GM21825 (cell line): Measurements from ENCODE around the gene FBXL7.

Experiments used
- ATAC-seq: cut with Tn5 transposase; IDR thresholded peaks from one replicate; pipeline ENCODE4 v1.9.1; 2021; ENCODE audit warnings: mild to moderate bottlenecking, moderate library complexity; ENCODE audit not compliant: unreplicated experiment

The FBXL7 gene

DNA sequence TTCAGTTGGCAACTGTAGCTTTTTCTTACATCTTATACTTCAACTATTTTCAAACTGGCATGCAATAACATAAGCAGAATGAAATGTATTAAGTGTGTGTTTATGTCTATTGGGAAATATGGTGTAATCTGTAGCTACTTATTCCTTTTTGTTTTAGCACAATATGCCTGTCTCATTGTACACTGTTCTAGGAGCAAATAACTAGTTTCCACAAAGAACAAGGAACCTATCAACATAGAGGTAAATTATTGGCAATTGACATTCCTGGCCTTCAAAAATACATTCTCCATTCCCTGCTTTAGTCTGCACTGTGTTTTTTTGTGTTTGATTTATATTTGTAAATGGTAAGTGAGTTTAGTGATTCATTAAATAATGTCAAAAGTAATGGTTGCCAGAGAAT lies 75.7 kb downstream of the FBXL7 start:
- ATAC-seq = no peak

DNA sequence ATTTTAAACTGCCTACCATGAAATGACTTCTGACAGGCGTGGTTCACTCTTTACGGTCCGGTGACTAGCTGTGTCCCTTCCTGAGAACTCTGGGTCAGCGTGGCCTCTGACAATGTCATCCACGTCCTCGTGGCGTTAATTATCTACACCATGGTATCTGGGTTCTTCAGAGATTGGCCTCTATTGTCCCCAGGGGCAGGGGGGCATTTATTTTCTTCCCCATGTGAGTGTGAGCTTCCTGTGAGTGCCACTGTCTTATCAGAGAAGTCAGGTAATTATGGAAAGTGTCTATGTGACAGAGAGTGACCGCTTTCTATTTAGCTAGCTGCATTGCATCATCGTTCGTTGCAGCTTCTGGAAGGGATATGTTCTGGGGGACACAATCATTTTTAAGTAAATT lies 77.2 kb downstream of the FBXL7 start:
- no peak for ATAC-seq

DNA sequence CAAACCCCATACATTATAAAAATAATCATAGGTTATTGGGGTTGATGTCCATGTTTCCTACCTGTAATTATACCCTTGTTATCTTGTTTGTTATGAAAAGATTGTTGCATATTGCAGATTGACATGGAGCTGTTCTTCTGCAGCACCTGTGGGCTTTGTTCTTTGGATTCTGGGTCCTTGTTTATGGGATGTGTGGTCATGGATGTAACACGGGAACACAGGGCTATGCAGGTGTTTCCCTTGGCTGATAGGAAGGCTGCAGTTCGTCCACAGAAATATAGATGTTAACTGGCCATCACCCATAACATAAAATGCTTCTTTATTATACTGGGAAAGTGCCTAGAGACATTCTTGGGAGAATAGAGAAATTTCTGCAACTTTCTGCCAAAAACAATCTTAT lies 77.9 kb downstream of the FBXL7 start:
- no peak for ATAC-seq

DNA sequence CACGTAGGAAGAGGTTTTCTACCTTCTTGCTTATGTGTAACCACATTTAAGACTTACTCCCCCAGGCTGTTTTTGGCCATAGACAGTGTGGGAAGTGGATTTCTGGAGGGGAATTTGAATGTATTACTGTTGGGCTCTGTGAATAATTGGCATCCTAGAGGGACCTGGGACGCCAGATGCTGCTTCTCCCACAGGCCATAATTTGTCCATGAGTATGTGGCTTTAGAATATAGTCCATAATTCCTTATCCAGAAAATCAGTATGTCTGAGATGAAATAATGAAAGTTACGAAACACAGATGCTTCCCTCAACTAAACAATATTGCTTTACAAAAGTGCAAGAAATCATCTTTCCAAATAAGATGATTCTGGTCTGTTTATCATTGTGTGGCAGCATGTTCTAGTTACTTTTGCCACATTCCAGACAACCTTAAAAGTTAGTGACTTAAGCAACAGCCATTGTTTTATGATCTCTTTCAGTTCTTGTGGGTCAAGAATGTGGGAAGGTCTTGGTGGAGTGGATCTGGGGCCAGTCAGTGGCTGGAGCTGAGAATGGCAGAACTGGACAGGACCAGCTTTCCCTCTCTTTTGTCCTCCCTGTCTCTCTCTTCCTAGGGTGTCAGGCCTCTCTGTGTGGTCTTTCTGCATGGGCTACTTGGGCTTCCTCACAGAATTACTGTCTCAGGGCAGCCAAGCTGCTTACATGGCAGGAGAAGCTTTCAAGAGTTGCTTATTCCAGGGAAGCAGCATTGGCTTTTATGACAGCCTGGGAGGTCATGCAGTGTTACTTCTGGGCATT lies 79.4 kb downstream of the FBXL7 start:
- no peak for ATAC-seq

DNA sequence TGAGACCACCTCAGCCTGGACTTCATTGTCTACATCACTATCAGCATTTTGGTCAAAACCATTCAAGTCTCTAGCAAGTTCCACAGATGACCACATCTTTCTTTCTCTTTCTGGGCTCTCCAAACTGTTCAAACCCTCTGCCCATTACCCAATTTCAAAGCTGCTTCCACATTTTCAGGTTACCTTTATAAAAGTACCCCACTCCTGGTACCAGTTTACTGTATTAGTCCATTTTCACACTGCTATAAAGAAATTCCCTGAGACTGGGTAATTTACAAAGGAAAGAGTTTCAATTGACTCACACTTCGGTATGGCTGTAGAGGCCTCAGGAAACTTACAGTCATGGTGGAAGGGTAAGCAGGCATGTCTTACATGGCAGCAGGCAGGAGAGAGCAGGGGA lies 84.5 kb downstream of the FBXL7 start:
- no peak for ATAC-seq

DNA sequence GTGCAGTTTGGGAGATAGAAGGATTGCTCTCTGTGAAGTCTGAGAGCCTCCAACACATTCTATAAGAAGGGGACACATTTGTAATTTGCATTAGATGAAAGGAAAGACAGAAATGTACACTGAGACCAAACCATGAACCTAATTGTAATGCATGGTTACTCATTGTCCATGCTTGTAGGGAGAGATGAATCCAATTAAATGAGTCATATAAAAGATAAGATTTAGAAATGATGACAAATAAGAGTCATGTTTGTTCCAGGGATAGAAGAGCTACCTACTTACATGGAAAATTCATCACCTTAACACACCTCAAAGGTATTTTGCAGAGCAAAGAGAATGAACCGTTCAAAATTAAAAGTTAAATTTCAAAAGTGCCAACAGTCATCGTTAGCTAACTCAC lies 85.1 kb downstream of the FBXL7 start:
- ATAC-seq = no peak

DNA sequence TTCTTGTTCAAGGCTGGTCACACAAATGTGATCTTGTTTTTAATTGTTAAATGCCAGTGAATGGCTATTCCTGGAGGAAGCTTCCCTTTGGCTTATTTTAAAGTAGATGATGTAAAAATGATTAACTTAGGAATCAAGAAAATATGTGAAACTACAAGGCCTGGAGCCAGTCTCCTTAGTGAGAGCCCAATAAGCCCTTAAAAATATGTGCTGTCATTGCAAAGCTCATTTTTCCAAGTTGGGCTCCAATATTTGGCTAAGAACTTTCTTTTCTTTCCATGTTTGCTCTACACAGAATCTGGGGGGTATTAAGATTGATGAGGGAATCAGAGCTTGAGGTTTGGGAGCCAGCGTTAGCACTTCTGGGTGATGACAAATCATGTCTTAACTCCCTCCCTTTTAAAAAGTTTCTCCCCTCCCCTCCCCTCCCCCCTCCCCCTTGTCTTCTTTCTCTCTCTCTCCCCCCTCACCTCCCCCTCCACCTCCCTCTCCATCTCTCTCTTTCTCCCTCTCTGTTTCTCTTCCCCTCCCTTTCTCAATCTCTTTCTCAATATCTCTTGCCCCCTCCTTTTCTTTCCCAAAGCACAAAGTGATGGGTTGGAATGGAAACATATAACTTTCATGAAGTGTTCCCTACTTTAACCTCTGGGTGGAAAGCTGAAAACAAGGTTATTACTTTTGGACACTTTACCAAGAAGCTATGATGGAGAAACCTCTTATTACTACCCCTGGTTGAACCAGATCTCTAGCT lies 86.0 kb downstream of the FBXL7 start:
- no peak for ATAC-seq

DNA sequence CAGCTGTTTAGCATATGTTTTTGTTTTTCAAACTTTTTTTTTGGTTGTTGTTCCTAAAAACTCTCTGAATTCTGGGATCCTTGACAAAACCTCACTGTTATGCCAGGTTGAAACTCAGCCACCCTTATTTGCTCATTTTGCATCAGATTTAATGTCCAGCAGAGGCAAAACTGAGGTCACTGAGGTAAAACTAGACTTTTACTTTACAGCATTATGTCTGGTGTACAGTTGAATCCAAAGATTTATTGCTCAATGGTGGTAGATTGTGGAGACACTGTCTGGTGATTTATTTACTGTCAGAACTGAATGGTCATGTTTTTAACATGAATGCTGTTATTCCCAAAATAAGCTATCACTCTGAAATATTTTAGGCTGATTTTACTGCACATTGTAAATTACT lies 87.9 kb downstream of the FBXL7 start:
- no peak for ATAC-seq

DNA sequence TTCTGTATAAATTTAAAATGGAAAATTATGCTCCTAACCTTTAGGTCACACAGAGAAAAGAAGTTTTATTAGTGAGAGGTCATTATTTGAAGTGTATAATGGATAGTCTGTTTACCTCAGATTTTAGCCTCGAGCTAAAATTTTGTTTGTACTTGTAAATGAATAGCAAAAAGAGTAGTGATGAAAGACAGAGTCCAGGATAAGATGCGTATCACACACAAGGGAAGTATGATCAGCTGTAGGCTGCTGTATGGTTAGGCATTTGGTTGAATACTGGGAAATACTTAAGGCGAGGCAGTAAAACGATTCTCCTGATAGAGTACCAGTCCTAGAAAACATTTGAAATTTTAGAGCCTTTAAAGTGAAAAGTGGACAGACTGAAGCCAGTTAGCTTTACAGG lies 92.7 kb downstream of the FBXL7 start:
- no peak for ATAC-seq

DNA sequence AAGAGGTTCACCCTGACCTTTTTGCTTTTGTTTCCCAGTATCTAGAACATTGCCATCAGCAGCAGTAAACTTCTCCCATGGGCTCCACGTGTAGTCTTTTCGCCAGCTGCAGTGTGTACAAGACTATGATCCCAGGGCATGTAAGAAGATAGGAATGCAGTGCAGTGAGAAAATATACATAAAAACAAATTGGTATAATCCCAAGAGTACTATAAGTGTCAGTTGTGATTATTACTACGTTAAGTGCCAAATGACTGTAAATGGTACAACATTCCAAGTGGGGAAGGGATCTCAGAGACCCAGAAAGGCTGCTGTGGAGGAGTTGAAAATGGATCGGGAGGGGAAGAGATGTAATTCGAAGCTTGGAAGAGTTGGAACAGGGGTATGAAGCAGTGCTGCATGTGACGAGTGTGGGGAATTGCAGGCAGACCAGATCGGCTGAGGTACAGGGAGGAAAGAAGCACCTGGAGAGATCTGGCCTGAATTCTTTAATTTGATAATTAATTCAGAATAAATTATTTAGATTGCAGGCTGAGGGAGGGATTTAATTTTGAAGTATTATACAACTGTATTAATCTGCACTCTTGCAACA lies 95.1 kb downstream of the FBXL7 start:
- ATAC-seq = no peak

DNA sequence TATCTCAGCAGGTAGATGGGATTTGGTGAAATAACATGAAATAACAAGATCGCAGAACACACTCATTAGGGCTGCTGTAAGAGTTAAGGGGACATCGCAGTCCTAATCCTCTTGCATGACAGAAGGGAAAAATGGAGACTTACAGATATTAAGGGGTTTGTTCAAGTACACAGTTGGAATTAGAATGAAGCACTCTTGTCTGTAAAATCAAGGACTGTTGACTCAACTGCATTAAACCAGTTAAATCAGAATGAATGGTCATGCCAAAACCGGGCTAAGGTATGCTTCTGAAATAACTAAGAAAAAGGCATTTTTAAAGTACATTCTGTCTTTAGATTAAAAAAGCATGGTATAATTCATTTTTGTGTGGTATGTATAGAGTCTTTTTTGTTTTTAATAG lies 95.9 kb downstream of the FBXL7 start:
- no peak for ATAC-seq

DNA sequence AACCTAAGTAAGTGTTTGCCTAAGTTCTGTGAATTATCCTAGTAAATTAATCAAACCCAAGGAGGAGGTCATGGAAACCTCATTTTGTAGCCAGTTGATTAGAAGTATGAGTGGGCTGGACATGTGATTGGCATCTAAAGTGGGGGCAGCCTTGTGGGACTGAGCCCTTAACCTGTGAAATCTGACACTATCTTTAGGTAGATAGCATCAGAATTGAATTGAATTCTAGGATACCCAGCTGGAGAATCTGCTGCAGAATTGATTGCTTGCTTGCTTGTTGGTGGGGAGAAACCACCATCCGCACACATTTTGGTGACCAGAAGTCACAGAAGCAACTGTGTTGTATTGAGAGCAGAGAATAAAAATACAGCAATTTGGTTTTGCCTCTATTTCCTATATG lies 97.0 kb downstream of the FBXL7 start:
- ATAC-seq = no peak

DNA sequence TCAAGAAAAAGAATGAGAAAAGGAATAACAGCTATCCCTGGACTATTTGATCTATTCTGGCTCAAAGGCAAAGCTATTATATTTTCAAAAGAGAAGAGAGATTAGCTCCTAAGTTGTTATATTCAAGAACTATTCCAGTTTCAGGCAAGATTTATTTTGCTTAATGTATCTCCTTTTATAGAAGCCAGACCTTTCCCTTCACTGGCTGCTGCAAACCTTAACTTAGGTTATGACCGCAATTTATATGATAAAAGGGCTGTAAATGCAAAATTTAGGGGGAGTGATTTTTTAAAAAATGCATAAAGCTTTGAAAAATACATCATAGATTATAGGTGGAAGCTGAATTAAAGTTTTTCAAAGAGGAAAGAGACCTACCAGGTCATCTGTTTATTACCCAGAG lies 97.8 kb downstream of the FBXL7 start:
- no peak for ATAC-seq

DNA sequence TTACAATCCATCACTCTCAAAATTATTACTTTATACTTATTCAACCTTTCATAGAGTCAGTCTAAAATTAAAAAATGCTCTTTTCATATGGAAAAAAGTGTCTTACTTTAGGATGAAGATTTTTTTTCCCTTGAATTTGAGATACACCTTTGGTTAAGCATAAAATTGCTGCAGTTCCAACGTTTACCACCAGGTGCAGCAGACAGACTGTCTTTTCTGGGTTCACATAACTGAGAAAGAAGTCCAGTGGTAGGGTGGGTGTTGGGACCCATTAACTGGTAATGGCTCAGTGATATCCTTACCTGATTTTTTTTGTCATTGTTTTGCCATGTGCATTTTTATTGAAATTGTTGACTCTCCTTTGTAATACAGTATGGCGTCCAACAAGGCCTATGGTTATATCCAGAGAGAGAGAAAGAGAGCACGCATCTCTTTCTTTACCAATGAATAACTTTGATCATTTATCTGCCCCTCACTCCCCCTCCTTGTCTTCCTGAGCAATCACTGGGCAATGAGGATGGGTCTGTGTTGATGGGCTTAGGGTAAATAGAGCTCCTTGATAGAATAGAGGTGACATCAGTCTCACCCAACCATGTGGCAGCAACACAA lies 98.4 kb downstream of the FBXL7 start:
- ATAC-seq = no peak

DNA sequence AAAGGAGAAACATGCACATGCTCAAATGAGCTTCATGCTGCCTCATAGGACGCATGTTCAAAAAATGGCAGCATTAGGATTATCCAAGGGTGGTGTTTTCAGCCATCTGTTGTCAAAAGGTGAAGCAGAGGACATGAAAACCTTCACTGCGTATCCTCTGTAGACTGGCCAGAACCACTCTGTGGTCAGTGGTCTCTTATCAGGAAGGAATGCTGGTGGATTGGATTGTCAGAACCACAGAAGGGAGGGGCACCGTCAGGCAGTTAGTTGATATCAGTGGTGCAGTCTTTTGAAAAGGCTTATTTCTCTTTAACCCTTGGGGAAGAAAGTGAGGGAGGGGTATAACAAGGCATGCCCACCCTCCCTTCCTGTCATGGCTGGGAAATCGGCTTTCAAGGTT lies 100.1 kb downstream of the FBXL7 start:
- no peak for ATAC-seq

DNA sequence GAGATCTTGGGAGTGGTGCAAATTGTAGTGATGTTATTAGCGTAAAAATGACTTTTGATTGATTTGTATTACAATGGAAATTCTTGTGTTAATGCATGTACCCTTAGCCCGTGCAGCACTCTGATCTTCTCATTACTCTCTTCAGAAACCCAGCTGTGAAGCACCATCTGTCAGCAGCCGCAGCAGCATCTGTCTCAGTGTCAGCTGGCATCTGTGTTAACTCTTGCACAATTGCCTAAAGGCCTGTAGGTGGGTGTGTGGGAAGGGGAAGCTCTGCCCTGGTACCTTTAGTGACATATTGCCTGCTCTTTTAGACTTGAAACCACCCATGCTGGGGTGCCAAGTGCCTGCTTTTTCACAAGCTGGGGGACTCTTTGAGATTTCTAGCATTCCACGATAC lies 101.3 kb downstream of the FBXL7 start:
- ATAC-seq = no peak

DNA sequence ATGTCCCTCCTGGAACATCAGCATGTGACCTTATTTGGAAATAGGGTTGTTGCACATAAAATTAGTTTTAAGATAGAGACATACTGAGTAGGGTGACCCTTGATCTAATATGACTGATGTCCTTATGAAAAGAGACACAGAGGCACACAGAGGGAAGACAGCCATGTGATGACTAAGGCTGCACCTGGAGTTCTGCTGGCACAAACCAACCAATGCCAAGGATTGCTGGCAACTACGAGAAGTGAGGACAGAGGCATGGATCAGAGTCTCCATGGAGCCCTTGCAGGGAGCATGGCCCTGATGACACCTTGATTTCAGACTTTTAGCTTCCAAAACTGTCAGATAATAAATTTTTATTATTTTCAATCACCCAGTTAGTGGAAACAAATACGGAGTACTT lies 101.9 kb downstream of the FBXL7 start:
- no peak for ATAC-seq

DNA sequence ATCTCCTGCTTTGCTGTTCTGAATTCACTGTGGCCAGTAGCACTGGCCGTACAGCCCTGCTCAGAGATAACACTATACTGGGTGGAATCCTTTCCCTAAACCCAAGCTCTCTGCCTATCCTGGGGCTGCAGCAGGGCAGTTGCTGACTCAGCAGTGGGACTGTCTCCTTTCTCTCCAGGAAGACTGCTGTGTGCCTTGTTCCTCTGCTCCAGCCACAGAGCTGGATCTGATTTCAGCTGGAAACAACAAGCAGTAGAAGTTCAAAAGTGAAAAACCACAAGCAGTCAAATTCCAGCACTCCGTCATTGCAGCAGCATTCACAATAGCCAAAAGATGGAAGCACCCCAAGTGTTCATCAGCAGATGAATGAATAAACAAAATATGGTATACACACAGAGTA lies 105.0 kb downstream of the FBXL7 start:
- no peak for ATAC-seq

DNA sequence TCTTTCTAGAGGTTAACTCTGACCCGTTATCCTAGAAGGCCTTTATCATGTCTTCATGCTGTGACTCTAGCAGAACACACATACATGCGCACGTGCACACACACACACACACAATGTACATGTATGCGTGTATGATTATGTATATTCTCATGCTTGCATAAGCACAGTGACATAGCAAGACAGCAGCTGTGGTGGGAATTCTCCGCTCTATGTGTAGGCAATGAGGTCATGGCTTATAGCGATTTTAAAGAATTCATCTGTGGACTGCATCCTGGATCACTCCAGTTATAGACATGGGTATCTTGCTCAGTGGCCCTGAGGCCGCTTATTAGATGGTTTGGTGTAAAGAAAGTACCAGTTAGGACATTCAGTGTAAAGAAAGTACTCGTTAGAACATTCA lies 106.2 kb downstream of the FBXL7 start:
- no peak for ATAC-seq

DNA sequence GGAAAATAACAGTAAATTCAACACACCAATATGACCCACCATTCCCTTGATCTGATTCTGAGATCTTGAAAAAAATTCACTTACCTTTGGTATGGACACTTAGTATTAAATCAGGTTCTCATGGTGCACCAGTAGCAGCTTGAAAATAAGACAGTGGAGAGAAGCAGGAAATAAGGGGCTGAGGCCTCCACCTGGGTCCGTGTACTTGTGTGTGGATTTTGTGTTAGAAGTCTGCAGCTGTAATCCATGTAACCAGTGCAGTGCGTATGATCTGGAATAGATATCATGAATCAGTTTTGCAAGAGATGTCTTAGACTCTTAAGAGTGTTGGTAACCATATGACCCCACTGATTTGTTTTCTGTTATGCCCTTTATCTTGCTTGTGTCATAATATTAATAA lies 107.1 kb downstream of the FBXL7 start:
- no peak for ATAC-seq

DNA sequence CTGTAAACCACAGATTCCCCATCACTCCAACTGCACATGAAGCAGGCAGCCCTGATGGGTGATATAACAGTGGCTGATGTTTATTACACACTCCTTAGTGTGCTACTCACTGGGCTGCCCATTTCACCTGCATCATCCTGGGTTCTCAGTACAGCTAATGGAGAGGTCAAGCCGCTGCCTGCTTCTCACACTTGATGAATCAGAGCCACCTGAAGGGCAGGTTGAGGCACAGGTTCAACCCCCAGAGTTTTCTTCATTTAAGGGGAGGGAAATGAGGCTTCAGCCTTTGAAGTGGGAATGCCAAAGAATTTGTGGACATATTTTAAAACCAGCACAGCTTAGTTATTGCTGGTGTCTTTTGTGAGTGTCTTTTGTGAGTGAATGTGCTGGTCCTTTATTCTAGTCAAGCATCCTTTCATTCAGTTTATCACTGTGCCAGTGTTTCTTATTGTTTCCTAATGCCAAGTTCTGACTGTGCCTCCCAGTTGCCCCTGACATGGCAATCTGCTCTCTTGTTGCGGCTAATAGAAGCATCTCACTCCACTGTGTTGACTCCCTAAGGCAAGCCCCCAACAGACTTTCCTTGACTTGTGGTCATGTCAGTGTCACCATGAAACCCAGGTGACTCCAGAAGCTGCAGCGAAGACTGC lies 109.2 kb downstream of the FBXL7 start:
- no peak for ATAC-seq
